SU-DHL-6 (cell line): ENCODE results near the gene AJAP1.
"Not testable (repeated sequence)": the region's sequence is repeated elsewhere in the genome, so short reads cannot be mapped to it uniquely, and the experiment has no call there.

Experiments
- H2AFZ ChIP-seq: fragments of 200-600 bp; sonication (generic); 2 replicates; pipeline ENCODE4 v1.6.1; 2014; ENCODE audit warnings: low read depth, mild to moderate bottlenecking, moderate library complexity, mixed read lengths, antibody characterized with exemption, low read length; ENCODE audit not compliant: severe bottlenecking
- H3F3A ChIP-seq: fragments of 200-600 bp; shearing (Covaris generic); 2 replicates; pipeline ENCODE4 v1.6.0; 2016; ENCODE audit warnings: antibody characterized with exemption, mild to moderate bottlenecking; ENCODE audit not compliant: insufficient read depth
- H3K27ac ChIP-seq: fragments of 200-600 bp; sonication (generic); 2 replicates; pipeline ENCODE4 v1.5.1; 2016; ENCODE audit warnings: low read depth, mild to moderate bottlenecking, low read length, moderate library complexity, mixed read lengths
- H3K27me3 ChIP-seq: fragments of 200-600 bp; sonication (generic), shearing (Covaris generic); 2 replicates; pipeline ENCODE4 v1.6.0; 2014; ENCODE audit warnings: mild to moderate bottlenecking, low read length
- H3K36me3 ChIP-seq: fragments of 200-600 bp; sonication (generic); 2 replicates; pipeline ENCODE4 v1.6.1; 2014; ENCODE audit warnings: mild to moderate bottlenecking, low read length, mixed read lengths
- H3K4me2 ChIP-seq: fragments of 300-600, 200-600 bp; shearing (Covaris generic), sonication (generic); 2 replicates; pipeline ENCODE4 v1.6.0; 2014; ENCODE audit warnings: low read length, low read depth, mild to moderate bottlenecking; ENCODE audit not compliant: poor library complexity, severe bottlenecking
- H3K4me3 ChIP-seq: fragments of 200-600 bp; sonication (generic); 2 replicates; pipeline ENCODE4 v1.5.1; 2014; ENCODE audit warnings: antibody characterized with exemption, low read length, mild to moderate bottlenecking, mixed read lengths; ENCODE audit not compliant: insufficient read depth, poor library complexity, severe bottlenecking
- H3K79me2 ChIP-seq: fragments of 200-600 bp; sonication (generic); 2 replicates; pipeline ENCODE4 v1.6.1; 2014; ENCODE audit warnings: mild to moderate bottlenecking, low read length, moderate library complexity; ENCODE audit not compliant: insufficient read depth
- H3K9ac ChIP-seq: fragments of 200-600 bp; sonication (generic); 2 replicates; pipeline ENCODE4 v1.7.0; 2014; ENCODE audit warnings: mild to moderate bottlenecking, low read length
- H3K9me2 ChIP-seq: fragments of 200-600 bp; sonication (generic); replicated peaks from 2 replicates; pipeline ENCODE4 v1.6.1; 2014; ENCODE audit warnings: low read length; ENCODE audit not compliant: insufficient read depth
- H3K9me3 ChIP-seq: fragments of 200-600 bp; sonication (generic); 2 replicates; pipeline ENCODE4 v1.6.1; 2014; ENCODE audit warnings: low read length, mixed read lengths; ENCODE audit not compliant: insufficient read depth
- H4K20me1 ChIP-seq: fragments of 200-600 bp; sonication (generic); 2 replicates; pipeline ENCODE4 v1.6.1; 2014; ENCODE audit warnings: low read depth, mild to moderate bottlenecking, antibody characterized with exemption, low read length, moderate library complexity, mixed read lengths
- CTCF ChIP-seq: fragments of 200-600 bp; sonication (generic); IDR thresholded peaks from one replicate; pipeline ENCODE4 v1.5.1; 2017; ENCODE audit warnings: antibody characterized with exemption, mild to moderate bottlenecking, low read length, moderate library complexity; ENCODE audit not compliant: insufficient read depth, poor library complexity, severe bottlenecking
- EZH2phosphoT487 ChIP-seq: fragments of 200-600 bp; sonication (generic), shearing (Covaris generic); conservative IDR thresholded peaks from 2 replicates; pipeline ENCODE4 v1.6.1; 2018; ENCODE audit warnings: mild to moderate bottlenecking, antibody characterized with exemption, low read length, moderate library complexity, mixed read lengths

AJAP1 gene

GRCh38 chr1:4617506-4617905 lies 36.9 kb upstream of the AJAP1 start:
- H3K9me2 ChIP-seq: no peaks in the 10 kb centered on the region
- H3K36me3 ChIP-seq: no peaks in the 10 kb centered on the region

GRCh38 chr1:4618827-4619226 lies 35.6 kb upstream of the AJAP1 start:
- H3K9ac ChIP-seq, H3F3A ChIP-seq, H4K20me1 ChIP-seq, H3K27me3 ChIP-seq, H3K79me2 ChIP-seq, H3K27ac ChIP-seq, H3K4me2 ChIP-seq, H3K36me3 ChIP-seq, H3K9me2 ChIP-seq, H3K4me3 ChIP-seq, H3K9me3 ChIP-seq, H2AFZ ChIP-seq: not testable (repeated sequence)

More at GRCh38 chr1:4617506-4617905, 36.9 kb upstream of the AJAP1 start:
- no peaks in the 10 kb centered on the region for H3K79me2 ChIP-seq
- H4K20me1 ChIP-seq: no peaks in the 10 kb centered on the region
- no peak overlapping the region for H3K27ac ChIP-seq
- H3K9me3 ChIP-seq: no peaks in the 10 kb centered on the region
- no peaks in the 10 kb centered on the region for H3K27me3 ChIP-seq
- no peaks in the 10 kb centered on the region for H3F3A ChIP-seq
- TF ChIP-seq EZH2phosphoT487: no peak
- TF ChIP-seq CTCF: no peak
- H3K4me3 ChIP-seq: no peak overlapping the region
- H3K9ac ChIP-seq: no peak overlapping the region
- H3K4me2 ChIP-seq: no peak overlapping the region
- H2AFZ ChIP-seq: no peak overlapping the region

- H3K27ac ChIP-seq: no peak overlapping the region
- no peaks in the 10 kb centered on the region for H4K20me1 ChIP-seq
- no peaks in the 10 kb centered on the region for H3K9me3 ChIP-seq
- H3F3A ChIP-seq: no peaks in the 10 kb centered on the region
- TF ChIP-seq CTCF: no peak
- no peak for TF ChIP-seq EZH2phosphoT487
- H3K36me3 ChIP-seq: no peaks in the 10 kb centered on the region
- no peak overlapping the region for H3K4me2 ChIP-seq
- no peaks in the 10 kb centered on the region for H3K9me2 ChIP-seq
- no peaks in the 10 kb centered on the region for H3K27me3 ChIP-seq
- no peaks in the 10 kb centered on the region for H3K79me2 ChIP-seq
- no peak overlapping the region for H2AFZ ChIP-seq
- H3K9ac ChIP-seq: no peak overlapping the region
- no peak overlapping the region for H3K4me3 ChIP-seq
Observed at GRCh38 chr1:4621646-4622045, 32.8 kb upstream of the AJAP1 start.

GRCh38 chr1:4622821-4623220 lies 31.6 kb upstream of the AJAP1 start:
- Histone ChIP-seq H4K20me1 (no peaks in the 10 kb centered on the region), H2AFZ (no peak overlapping the region), H3K9ac (no peak overlapping the region), H3K9me3 (no peaks in the 10 kb centered on the region), H3K36me3 (no peaks in the 10 kb centered on the region), H3K9me2 (no peaks in the 10 kb centered on the region), H3K27me3 (no peaks in the 10 kb centered on the region), H3K4me2 (no peak overlapping the region), H3F3A (no peaks in the 10 kb centered on the region), H3K79me2 (no peaks in the 10 kb centered on the region), H3K27ac (no peak overlapping the region), H3K4me3 (no peak overlapping the region)
- TF ChIP-seq CTCF (no peak), EZH2phosphoT487 (no peak)
